ENCODE results near the gene SLC22A12.
"Not testable (repeated sequence)": the region's sequence is repeated elsewhere in the genome, so short reads cannot be mapped to it uniquely, and the experiment has no call there.

Gene SLC22A12

DNA sequence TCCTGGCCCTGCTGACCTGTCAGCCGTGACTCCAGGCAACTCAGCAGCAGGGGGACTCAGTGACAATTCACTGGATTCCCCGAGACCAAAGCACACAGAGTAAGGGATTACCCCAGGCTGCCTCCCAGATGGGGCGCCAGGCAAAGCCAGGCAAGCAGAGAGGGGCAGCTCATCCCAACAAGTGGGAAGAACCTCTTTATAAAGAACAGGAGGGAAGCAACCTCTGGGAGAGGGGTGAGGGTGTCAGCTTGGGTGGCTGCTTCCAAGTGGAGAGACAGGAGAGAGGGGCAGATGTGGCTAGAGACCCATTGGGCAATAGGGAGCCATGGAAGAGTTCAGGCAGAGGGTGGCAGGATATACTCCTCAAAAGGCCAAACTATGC is 1.2 kb downstream of the SLC22A12 start:
- Histone ChIP-seq H3K27me3 (replicated peaks; ENCODE audit: control insufficient read depth, insufficient read depth, low read length) (no peaks in the 10 kb centered on the region), H3K4me3 (replicated peaks; ENCODE audit: low read depth, low read length) (no peak overlapping the region), H3K36me3 (ENCODE audit: control insufficient read depth, insufficient read depth, low read length) (no peaks in the 10 kb centered on the region)
- DNase-seq (ENCODE audit: extremely low read depth, insufficient read length) = no peak
- TF ChIP-seq, protein P1, sequence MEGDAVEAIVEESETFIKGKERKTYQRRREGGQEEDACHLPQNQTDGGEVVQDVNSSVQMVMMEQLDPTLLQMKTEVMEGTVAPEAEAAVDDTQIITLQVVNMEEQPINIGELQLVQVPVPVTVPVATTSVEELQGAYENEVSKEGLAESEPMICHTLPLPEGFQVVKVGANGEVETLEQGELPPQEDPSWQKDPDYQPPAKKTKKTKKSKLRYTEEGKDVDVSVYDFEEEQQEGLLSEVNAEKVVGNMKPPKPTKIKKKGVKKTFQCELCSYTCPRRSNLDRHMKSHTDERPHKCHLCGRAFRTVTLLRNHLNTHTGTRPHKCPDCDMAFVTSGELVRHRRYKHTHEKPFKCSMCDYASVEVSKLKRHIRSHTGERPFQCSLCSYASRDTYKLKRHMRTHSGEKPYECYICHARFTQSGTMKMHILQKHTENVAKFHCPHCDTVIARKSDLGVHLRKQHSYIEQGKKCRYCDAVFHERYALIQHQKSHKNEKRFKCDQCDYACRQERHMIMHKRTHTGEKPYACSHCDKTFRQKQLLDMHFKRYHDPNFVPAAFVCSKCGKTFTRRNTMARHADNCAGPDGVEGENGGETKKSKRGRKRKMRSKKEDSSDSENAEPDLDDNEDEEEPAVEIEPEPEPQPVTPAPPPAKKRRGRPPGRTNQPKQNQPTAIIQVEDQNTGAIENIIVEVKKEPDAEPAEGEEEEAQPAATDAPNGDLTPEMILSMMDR (IDR thresholded peaks at IDR 0.05; ENCODE audit: insufficient read depth, low read length, poor library complexity, severe bottlenecking) = no peak

DNA sequence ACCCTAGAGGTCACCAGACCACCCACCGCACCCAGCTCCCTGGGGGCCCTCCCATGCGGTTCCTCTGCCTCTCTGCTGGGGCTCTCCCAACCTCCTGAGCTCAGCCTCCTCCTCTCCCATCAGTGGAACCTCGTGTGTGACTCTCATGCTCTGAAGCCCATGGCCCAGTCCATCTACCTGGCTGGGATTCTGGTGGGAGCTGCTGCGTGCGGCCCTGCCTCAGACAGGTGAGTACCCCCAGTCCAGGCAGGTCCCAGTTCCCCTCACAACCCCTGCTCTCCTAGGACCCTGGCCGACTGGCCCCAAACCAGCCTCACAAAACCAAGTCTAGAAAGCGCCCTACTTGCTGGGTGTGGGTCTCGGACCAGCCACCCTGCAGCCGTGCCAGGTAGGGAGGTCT is 1.6 kb downstream of the SLC22A12 start:
- TF ChIP-seq, protein P1 (IDR thresholded peaks at IDR 0.05; ENCODE audit: insufficient read depth, low read length, poor library complexity, severe bottlenecking) = no peak
- no peaks in the 10 kb centered on the region for H3K27me3 ChIP-seq (replicated peaks; ENCODE audit: control insufficient read depth, insufficient read depth, low read length)
- no peak for DNase-seq (ENCODE audit: extremely low read depth, insufficient read length)
- no peak overlapping the region for H3K4me3 ChIP-seq (replicated peaks; ENCODE audit: low read depth, low read length)
- no peaks in the 10 kb centered on the region for H3K36me3 ChIP-seq (ENCODE audit: control insufficient read depth, insufficient read depth, low read length)

DNA sequence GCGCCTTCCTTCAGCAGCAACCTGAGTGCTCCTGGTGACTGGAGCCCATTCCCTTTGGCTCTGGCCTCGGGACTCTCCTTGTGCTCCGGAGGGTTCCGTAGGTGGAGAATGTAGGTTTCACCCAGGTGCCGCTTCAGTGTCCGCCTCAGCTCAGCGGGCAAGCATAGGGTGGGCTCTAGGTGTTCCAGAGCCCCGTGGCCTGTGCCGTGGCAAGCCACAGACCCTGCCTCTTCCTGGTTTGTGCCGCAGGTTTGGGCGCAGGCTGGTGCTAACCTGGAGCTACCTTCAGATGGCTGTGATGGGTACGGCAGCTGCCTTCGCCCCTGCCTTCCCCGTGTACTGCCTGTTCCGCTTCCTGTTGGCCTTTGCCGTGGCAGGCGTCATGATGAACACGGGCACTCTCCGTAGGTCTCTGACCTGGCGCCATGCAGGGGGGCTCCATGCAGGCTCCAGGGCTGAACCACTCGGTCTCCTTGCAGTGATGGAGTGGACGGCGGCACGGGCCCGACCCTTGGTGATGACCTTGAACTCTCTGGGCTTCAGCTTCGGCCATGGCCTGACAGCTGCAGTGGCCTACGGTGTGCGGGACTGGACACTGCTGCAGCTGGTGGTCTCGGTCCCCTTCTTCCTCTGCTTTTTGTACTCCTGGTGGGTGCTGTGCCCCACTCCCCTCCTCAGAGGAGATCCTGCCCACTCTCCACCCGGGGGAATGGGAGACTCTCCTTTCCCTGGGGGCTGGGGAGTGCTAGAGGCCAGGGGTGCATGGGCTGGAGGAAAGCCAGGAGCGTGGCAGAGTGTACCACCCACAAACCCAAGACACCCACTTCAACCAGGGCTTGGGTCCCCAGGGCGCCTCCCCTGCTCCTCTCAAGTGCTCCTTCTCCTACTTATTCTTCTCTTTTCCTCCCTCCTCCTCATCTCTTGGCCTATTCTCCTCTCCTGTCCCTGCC is 2.4 kb downstream of the SLC22A12 start:
- Histone ChIP-seq H3K27me3 (replicated peaks; ENCODE audit: control insufficient read depth, insufficient read depth, low read length) (peaks cover 2% of the 10 kb centered on the region; the same call in 1 of the 2 replicates), H3K4me3 (replicated peaks; ENCODE audit: low read depth, low read length) (no peak overlapping the region), H3K36me3 (ENCODE audit: control insufficient read depth, insufficient read depth, low read length) (no peaks in the 10 kb centered on the region)
- DNase-seq (ENCODE audit: extremely low read depth, insufficient read length) = no peak
- TF ChIP-seq, protein P1 (IDR thresholded peaks at IDR 0.05; ENCODE audit: insufficient read depth, low read length, poor library complexity, severe bottlenecking) = no peak

DNA sequence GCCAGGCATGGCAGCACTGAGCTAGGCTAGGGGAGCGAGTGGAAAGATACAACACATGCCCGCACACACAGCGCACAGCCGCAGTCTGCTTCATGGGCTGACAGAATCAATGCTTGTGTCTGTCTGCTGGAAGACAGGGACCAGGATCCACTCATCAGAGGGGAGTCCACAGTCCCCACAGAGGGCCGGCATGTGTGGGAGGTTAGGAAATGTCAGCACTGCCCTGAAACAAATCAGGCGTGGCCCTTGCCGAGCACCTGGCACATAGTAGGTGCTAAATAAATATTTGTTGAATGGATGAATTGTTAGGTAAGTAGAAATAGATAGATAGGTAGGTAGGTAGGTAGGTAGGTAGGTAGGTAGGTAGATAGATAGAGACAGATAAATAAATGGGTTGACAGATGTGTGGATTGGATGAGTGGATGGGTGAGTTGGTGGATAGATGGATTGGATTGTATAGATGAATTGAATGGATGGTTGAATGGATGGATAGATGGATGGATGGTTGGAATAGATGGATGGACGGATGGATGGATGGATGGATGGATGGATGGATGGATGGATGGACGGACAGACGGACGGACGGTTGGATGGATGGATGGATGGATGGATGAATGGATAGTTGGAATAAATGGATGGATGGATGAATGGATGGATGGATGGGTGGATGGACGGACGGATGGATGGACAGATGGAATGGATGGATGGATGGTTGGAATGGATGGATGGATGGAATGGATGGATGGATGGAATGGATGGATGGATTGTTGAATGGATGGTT is 3.3 kb downstream of the SLC22A12 start:
- TF ChIP-seq, protein P1 (IDR thresholded peaks at IDR 0.05; ENCODE audit: insufficient read depth, low read length, poor library complexity, severe bottlenecking) = no peak
- peaks cover 2% of the 10 kb centered on the region; the same call in 1 of the 2 replicates for H3K27me3 ChIP-seq (replicated peaks; ENCODE audit: control insufficient read depth, insufficient read depth, low read length)

DNA sequence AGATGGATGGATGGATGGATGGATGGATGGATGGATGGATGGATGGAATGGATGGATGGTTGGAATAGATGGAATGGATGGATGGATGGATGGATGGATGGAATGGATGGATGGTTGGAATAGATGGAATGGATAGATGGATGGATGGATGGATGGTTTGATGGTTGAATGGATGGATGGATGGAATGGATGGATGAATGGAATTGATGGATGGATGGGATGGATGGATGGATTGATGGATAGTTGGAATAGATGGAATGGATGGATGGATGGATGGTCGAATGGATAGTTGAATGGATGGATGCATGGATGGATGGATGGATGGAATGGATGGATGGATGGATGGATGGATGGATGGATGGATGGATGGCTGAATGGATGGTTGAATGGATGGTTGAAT is 4.9 kb downstream of the SLC22A12 start:
- DNase-seq (ENCODE audit: extremely low read depth, insufficient read length); H3K27me3 ChIP-seq (replicated peaks; ENCODE audit: control insufficient read depth, insufficient read depth, low read length); H3K36me3 ChIP-seq (ENCODE audit: control insufficient read depth, insufficient read depth, low read length); H3K4me3 ChIP-seq (replicated peaks; ENCODE audit: low read depth, low read length): not testable (repeated sequence)

More for the DNA sequence above, 3.3 kb downstream of the SLC22A12 start:
- H3K36me3 ChIP-seq (ENCODE audit: control insufficient read depth, insufficient read depth, low read length) = no peaks in the 10 kb centered on the region
- DNase-seq (ENCODE audit: extremely low read depth, insufficient read length) = no peak
- no peak overlapping the region for H3K4me3 ChIP-seq (replicated peaks; ENCODE audit: low read depth, low read length)

DNA sequence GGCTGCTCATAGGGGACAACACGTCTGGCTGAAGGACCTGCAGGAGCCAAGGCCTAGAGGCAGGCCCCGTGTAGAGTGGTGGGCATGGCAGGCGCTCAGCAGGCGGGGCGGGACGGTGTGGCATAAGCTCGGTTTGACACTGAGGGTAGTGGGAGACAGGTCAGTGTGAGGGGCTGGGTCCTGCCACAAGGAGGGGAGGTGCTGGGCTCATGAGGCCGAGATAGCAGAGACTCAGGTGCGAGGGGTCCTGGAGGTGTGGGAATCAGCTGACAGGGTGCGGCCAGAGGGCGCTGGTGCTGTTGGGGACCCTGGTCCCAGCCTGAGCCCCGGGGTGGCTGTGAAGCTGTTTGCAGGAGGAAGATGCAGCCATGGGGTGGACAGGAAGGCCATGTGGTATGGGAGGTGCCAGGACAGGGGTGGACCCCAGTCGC is 6.7 kb downstream of the SLC22A12 start:
- Histone ChIP-seq H3K36me3 (ENCODE audit: control insufficient read depth, insufficient read depth, low read length) (no peaks in the 10 kb centered on the region), H3K27me3 (replicated peaks; ENCODE audit: control insufficient read depth, insufficient read depth, low read length) (peaks cover 2% of the 10 kb centered on the region; the same call in 1 of the 2 replicates), H3K4me3 (replicated peaks; ENCODE audit: low read depth, low read length) (no peak overlapping the region)
- TF ChIP-seq, protein P1 (IDR thresholded peaks at IDR 0.05; ENCODE audit: insufficient read depth, low read length, poor library complexity, severe bottlenecking) = no peak
- DNase-seq (ENCODE audit: extremely low read depth, insufficient read length) = no peak
